HepG2 (cell line): ENCODE measurements around the gene TOX2. TPM values are rescaled to one million over a fixed set of nuclear protein-coding genes. Genes with fewer than 3 reads are reported as not detected.

Experiments used
- ARID2 ChIP-seq: sonication (generic); formaldehyde crosslinking; IDR thresholded peaks from 2 replicates; pipeline ENCODE4 v1.8.1; 2022; ENCODE audit warnings: mild to moderate bottlenecking, missing genetic modification reagents, borderline replicate concordance
- HMGXB4 ChIP-seq, 2 experiments: sonication (generic) in 1 of 2; formaldehyde crosslinking in 1 of 2; IDR thresholded peaks; 2 replicates each; pipeline versions ENCODE4 v1.4.0 to v1.6.1; 2018 to 2020; ENCODE audit warnings: missing genetic modification reagents in 2 of 2, borderline replicate concordance in 1 of 2, low read depth in 1 of 2, mild to moderate bottlenecking in 1 of 2, missing biosample characterization in 1 of 2
- JARID2 ChIP-seq: sonication (generic); formaldehyde crosslinking; IDR thresholded peaks from 2 replicates; pipeline ENCODE4 v1.8.1; 2023; ENCODE audit warnings: missing genetic modification reagents, inconsistent platforms; ENCODE audit not compliant: insufficient replicate concordance
- MIXL1 ChIP-seq: IDR thresholded peaks from 2 replicates; pipeline ENCODE4 v1.6.1; 2016
- NFIC ChIP-seq: IDR thresholded peaks from 2 replicates; pipeline ENCODE4 v1.6.1; 2012; ENCODE audit warnings: mild to moderate bottlenecking, low read length, inconsistent platforms
- NR0B2 ChIP-seq: sonication (generic); formaldehyde crosslinking; IDR thresholded peaks from 2 replicates; pipeline ENCODE4 v1.4.0; 2020; ENCODE audit warnings: mild to moderate bottlenecking, missing genetic modification reagents
- SETDB1 ChIP-seq: sonication (generic); formaldehyde crosslinking; IDR thresholded peaks from 2 replicates; pipeline ENCODE4 v1.5.1; 2020; ENCODE audit warnings: missing genetic modification reagents, mild to moderate bottlenecking, borderline replicate concordance
- SIN3A ChIP-seq: IDR thresholded peaks from 2 replicates; pipeline ENCODE4 v1.6.1; 2011; ENCODE audit warnings: low read depth, mild to moderate bottlenecking, control low read depth, low read length, borderline replicate concordance
- SIX4 ChIP-seq: sonication (generic); formaldehyde crosslinking; IDR thresholded peaks from 2 replicates; pipeline ENCODE4 v1.4.0; 2020; ENCODE audit warnings: missing genetic modification reagents
- SMAD3 ChIP-seq: sonication (generic); formaldehyde crosslinking; IDR thresholded peaks from 2 replicates; pipeline ENCODE4 v1.4.0; 2020; ENCODE audit warnings: missing genetic modification reagents
- SOX13 ChIP-seq, 3 experiments: fragments of 450-650 bp in 1 of 3; sonication (generic) in 1 of 3; formaldehyde crosslinking in 1 of 3; IDR thresholded peaks in 2 of 3; conservative IDR thresholded peaks in 1 of 3; 2 replicates each; pipeline versions ENCODE4 v1.5.0 to v1.6.1; 2016 to 2020; ENCODE audit warnings: antibody characterized with exemption in 1 of 3, mild to moderate bottlenecking in 1 of 3, missing compliant biosample characterization in 1 of 3, missing genetic modification reagents in 1 of 3, moderate library complexity in 1 of 3
- TFDP2 ChIP-seq: sonication (generic); formaldehyde crosslinking; IDR thresholded peaks from 2 replicates; pipeline ENCODE4 v1.4.0; 2020; ENCODE audit warnings: missing genetic modification reagents
- TSC22D2 ChIP-seq: sonication (generic); formaldehyde crosslinking; IDR thresholded peaks from 2 replicates; pipeline ENCODE4 v1.5.1; 2020; ENCODE audit warnings: missing genetic modification reagents, mild to moderate bottlenecking, borderline replicate concordance
- UBTF ChIP-seq: sonication (generic); formaldehyde crosslinking; IDR thresholded peaks from 2 replicates; pipeline ENCODE4 v1.4.0; 2020; ENCODE audit warnings: mild to moderate bottlenecking, missing genetic modification reagents
- XRCC5 ChIP-seq: fragments of 200-400 bp; formaldehyde crosslinking; optimal IDR thresholded peaks from 2 replicates; pipeline ENCODE3; 2017; ENCODE audit warnings: mild to moderate bottlenecking, low read length
- ZBTB25 ChIP-seq: IDR thresholded peaks from 2 replicates; pipeline ENCODE4 v1.6.1; 2018; ENCODE audit warnings: missing genetic modification reagents
- ZNF121 ChIP-seq: sonication (generic); formaldehyde crosslinking; IDR thresholded peaks from 2 replicates; pipeline ENCODE4 v1.5.0; 2020; ENCODE audit warnings: mild to moderate bottlenecking, missing genetic modification reagents
- ZNF124 ChIP-seq: sonication (generic); formaldehyde crosslinking; IDR thresholded peaks from 2 replicates; pipeline ENCODE4 v1.4.0; 2020; ENCODE audit warnings: missing genetic modification reagents
- ZNF143 ChIP-seq: sonication (generic); formaldehyde crosslinking; IDR thresholded peaks from 2 replicates; pipeline ENCODE4 v1.4.0; 2020; ENCODE audit warnings: missing genetic modification reagents
- ZNF451 ChIP-seq: sonication (generic); formaldehyde crosslinking; IDR thresholded peaks from 2 replicates; pipeline ENCODE4 v1.5.0; 2020; ENCODE audit warnings: mild to moderate bottlenecking, missing genetic modification reagents
- ZNF569 ChIP-seq: sonication (generic); formaldehyde crosslinking; IDR thresholded peaks from 2 replicates; pipeline ENCODE4 v1.5.0; 2020; ENCODE audit warnings: mild to moderate bottlenecking, missing genetic modification reagents, moderate library complexity, borderline replicate concordance
- ZSCAN22 ChIP-seq: sonication (generic); formaldehyde crosslinking; IDR thresholded peaks from 2 replicates; pipeline ENCODE4 v1.4.0; 2020; ENCODE audit warnings: mild to moderate bottlenecking, missing genetic modification reagents
- polyA plus RNA-seq, 8 experiments: library from polyadenylated mRNA; depleted of rRNA in 3 of 8; stranded (reverse) in 7 of 8; unstranded in 1 of 8; fragments of >200 nt; fragmentation: Illumina TruSeq in 4 of 8; extraction: Trizol in 4 of 8; gene quantifications; 2 replicates each; pipeline versions ENCODE4 v1.2.1 to v1.2.3, GENCODE V29; 2011 to 2016; ENCODE audit warnings: low read depth in 4 of 8, missing spikeins in 1 of 8, mixed read lengths in 1 of 8; ENCODE audit not compliant: insufficient read depth in 1 of 8
- total RNA-seq, 5 experiments: library from RNA; depleted of rRNA; stranded (reverse); fragments of >200 nt; fragmentation: Illumina TruSeq; extraction: Trizol; gene quantifications; 2 replicates each; pipeline ENCODE4 v1.2.3, GENCODE V29; 2016; ENCODE audit warnings: low read depth in 1 of 5

TOX2 gene
- total and polyA plus RNA-seq, 2 of the 13 experiments (the other 11 are each of a cell fraction or from before 2014, with no cell fraction given): not detected

- TF ChIP-seq MIXL1 (CRISPR knock-in tag) (peak; percentile 93), ZNF121 (no peak), XRCC5 (peak; percentile 84), ZSCAN22 (CRISPR knock-in tag) (no peak), SMAD3 (CRISPR knock-in tag) (0 out of 2 replicates have a peak, but pooled peaks have one; percentile 80), SIX4 (CRISPR knock-in tag) (no peak), NR0B2 (no peak), ARID2 (CRISPR knock-in tag) (no peak), SOX13 (IDR thresholded peaks at IDR 0.05) (no peak), SOX13 (CRISPR knock-in tag; conservative IDR thresholded peaks at IDR 0.05 in 1 of 2, IDR thresholded peaks at IDR 0.05 in 1 of 2) (no peak), SETDB1 (no peak), ZNF451 (CRISPR knock-in tag) (no peak), UBTF (CRISPR knock-in tag) (no peak), NFIC (no peak), ZBTB25 (CRISPR knock-in tag) (0 out of 2 replicates have a peak, but pooled peaks have one; percentile 47), JARID2 (no peak), TSC22D2 (0 out of 2 replicates have a peak, but pooled peaks have one; percentile 61), ZNF124 (0 out of 2 replicates have a peak, but pooled peaks have one; percentile 52), ZNF569 (no peak), TFDP2 (no peak), SIN3A (no peak), ZNF143 (CRISPR knock-in tag) (no peak), HMGXB4 (CRISPR knock-in tag; IDR thresholded peaks at IDR 0.05; ENCODE audit: borderline replicate concordance in 1 of 2, low read depth in 1 of 2) (peak in 1 of 2 experiments; percentile 75; a peak in 1 of 4 replicates)
Observed at GRCh38 chr20:44080646-44081267, 166.1 kb downstream of the TOX2 start (continued).
